NCI-H2107 treated with DMSO at 0.1 percent for 48 hours (cell line): Measurements from ENCODE around the gene POLR2M.

ENCODE experiments used
- DNase-seq: peaks from one replicate; lab custom pipeline; 2025; ENCODE audit not compliant: unreplicated experiment; lab: John Stamatoyannopoulos, UW

Gene POLR2M

DNA sequence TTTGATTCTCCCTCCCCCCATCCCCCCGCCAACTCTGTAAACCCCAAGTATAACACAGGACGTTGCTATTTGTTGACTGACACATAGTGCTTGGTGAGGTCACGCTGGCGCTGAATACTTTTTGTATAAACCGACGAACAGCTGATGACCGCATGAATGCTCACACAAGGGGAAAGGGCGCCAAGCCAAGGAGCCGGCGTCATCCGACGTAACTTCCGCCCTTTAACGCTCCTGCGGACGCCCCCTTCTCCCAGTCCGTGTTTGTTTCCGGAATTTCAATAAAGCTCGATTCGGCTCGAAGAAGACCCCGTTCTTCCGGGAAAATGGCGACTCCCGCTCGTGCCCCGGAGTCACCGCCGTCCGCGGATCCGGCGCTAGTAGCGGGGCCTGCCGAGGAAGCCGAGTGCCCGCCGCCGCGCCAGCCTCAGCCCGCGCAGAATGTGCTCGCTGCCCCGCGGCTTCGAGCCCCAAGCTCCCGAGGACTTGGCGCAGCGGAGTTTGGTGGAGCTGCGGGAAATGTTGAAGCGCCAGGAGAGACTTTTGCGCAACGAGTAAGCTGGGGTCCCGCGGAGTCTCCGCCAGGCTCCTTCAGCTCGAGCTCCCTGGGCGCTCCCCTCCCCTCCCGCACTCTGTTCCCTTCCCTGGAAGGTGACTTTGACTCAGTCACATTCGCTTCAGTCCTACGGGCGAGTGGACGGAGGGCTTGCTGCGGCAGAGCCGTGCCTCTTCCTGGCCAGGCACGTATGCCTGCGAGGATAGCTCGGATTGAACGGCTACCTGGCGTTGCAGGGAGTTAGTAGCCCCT is at the start of gene POLR2M:
Gene POLR2M (plus strand): TSS at position 310 of the 805 bp plus-strand sequence. CDS start 129 bp downstream, at position 439.
- peak; percentile 69 for DNase-seq

DNA sequence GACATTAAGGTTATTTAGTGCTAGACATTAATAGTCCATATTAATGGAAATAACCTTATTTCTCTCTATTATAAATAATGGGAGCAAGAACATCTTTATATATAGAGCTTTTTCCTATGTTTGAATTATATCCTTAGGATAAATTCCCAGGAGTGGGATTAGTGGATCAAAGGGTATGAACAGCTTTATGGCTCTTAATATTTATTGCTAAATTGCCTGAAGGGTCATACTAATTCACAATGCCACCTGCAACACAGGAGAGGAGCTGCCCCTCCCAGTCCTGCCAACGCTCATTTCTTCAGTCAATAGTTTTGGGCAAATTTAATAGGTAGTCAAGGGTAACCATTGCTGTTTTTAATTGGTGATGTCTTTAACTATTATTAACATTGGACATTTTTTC is 48.9 kb upstream of the POLR2M start:
- DNase-seq = no peak

DNA sequence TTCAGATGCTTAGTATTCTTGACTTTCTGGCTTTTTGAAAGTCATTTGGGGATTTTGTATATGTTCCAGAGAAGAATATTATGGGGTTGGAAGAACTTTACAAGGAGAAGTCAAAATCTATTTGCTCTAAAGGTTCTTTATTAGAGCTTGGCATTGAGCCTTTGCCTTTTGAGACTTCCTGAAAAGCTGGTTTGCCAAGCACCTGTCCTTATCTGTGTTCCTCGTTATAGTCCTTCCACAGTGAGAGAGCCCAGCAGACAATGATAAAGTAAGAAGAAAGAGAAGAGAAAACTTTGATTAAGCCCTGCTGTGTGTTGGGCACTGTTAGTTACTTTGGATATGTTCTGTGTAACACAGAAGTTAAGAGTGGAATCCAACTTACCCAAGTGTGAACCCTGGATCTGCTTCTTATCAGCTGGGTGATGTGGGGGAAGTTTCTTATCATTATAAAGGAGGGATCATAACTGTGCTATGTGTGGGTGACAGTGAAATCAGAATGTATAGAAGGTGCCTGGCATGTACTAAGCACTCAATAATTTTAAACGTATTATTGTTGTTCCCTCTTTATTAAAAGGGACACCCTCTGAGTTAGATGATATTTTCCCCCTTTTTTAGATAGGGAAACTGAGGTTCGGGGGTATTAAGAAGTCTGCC is 44.3 kb upstream of the POLR2M start:
- DNase-seq = no peak

- DNase-seq = no peak
Observed at GRCh38 chr15:57662802-57663201, 43.7 kb upstream of the POLR2M start.

DNA sequence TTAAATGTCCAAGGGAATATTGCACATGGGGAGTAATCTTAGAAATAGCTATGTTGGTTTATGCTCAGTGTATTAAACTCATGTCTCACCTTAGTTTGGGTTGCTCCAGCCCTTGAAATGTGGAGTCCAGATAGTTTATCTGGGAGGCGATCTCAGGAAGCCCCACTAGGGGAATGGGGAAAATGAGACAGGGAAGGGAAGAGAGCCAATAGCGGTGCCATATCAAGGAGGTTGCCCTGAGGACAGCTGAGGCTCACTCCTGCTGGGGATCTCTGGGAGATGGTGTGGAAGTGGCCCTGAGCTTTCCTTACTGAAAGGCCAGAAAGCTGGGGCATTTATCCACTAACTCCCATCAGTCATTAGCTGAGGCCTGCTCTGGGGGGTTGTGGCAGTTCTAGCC is 43.3 kb upstream of the POLR2M start:
- DNase-seq = no peak

GRCh38 chr15:57665194-57665593 is 41.3 kb upstream of the POLR2M start:
- no peak for DNase-seq

DNA sequence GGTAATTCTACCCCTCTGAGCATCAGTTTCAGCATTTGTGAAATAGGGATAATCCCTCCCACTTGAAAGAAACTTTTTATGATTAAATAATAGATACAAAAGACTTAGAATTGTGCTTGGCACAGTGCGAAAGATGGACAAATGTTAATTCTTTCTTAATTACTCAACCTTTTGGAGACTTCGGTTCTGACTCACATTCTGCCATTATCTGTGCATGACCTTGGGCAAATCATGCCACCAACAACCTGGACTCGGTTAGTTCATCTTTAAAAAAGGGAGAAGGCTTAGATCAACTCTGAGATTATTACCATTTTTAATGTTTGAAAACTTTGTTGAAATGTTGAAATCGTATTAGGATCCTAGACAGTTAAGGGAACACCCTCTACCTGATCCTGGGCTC is 40.6 kb upstream of the POLR2M start:
- DNase-seq = no peak

DNA sequence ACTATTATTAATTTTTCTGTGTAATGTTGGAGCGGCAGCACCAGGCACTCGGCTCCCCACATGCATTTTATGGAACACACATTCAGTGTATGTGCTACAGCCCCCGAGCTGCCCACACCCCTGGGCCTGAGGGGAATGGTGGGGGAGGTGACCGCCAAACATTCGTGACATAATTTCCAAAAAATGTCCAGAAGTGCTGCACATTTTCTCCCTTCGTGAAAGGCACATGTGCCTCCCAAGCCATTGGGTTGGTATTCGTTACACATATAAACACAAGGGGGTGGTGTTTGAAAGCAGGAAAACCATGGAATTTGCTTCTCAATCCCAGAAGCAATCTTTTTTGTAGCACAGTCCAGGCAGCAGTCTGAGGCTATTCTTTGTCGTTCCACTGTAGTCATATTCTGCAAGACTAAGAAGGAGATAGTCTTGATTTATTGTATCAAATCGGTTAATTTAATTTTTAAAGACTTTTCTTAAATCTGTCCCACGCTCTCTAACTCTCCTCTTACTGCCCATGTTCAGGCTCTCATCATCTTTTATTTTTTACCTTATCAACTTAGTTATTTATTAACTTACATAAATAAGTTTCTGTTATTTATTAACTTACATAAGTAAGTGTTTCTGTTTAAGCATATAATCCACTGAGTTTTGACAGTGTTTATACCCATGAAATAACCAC is 39.2 kb upstream of the POLR2M start:
- peak; percentile 31 for DNase-seq

DNA sequence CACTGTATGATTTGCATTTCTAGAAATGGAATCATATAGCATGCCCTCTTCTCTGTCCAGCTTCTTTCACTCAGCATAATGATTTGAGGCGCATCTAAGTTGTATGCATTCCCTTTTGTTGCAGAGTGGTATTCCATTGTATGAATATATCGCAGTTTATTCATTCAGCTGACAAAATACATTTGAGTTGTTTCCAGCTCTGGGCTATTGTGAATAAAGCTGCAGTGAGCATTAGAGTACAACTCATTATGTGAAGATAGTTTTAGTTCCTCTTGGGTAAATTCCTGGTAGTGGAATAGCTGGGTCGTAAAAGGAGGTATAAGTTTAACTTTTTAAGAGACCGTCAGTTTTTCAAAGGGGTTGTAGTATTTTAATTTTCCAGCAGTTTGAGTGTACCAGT is 38.5 kb upstream of the POLR2M start:
- DNase-seq = no peak

- DNase-seq = no peak
Observed at GRCh38 chr15:57671636-57672035, 34.9 kb upstream of the POLR2M start.

GRCh38 chr15:57675481-57676181 is 30.9 kb upstream of the POLR2M start:
- DNase-seq = no peak

DNA sequence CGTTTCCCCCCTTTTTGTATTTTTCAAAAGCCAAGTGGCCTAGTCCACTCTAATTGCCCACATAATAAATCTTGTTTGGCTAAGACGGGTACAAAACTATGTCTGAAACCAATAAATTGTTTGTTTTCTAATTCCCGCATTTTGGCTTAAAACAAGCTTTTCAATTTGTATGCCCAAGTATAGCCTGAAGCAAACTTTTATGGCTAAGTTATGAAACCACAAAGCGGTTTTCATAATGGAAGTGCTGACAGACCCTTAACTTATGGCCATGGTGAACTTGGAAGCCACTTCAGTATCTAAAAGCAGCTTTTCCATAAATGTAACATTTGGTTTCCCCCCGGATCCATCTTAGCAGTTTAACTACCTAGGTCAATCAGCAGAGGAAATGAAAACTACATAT is 29.9 kb upstream of the POLR2M start:
- no peak for DNase-seq

DNA sequence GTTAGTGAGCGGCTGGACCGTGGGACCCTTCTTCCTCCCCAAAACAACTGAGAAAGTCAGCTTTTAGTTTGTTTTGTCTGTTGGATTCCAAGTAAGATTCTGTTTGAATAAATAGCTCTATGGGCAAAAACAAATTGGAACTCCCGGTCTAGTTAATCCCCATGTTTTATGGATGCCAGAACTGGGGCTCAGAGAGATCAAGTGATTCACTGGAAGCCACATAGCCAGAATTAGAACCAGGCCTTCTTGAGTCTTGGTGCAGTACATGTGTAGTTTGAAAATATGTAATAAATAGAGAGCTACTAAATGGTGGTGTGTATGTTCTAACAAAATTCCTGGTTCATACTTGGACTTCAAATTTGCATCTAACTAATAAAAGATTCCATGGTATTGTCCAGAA is 29.3 kb upstream of the POLR2M start:
- no peak for DNase-seq

GRCh38 chr15:57680021-57680420 is 26.5 kb upstream of the POLR2M start:
- DNase-seq = no peak

DNA sequence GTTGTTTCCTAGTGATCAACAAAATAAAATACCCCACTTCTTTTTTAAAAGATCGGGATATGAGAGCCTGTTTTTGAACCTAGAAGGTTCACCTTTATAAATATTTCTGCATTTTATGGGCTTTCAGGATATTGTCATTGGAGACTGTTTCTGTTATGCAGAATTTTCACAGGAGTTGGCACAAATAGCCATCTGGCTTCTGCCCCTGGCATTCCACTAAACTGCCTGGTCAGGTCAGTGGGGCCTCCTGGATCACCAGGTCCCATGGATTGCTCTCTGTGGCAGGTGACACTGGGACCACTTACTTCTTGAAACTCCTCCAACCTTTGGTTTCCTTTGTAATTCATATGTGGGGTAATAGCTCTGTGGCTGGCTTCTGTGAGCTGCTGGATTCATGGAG is 25.5 kb upstream of the POLR2M start:
- DNase-seq = no peak

GRCh38 chr15:57683481-57683880 is 23.0 kb upstream of the POLR2M start:
- DNase-seq = no peak

- no peak for DNase-seq
Observed at GRCh38 chr15:57684491-57685151, 21.9 kb upstream of the POLR2M start.

DNA sequence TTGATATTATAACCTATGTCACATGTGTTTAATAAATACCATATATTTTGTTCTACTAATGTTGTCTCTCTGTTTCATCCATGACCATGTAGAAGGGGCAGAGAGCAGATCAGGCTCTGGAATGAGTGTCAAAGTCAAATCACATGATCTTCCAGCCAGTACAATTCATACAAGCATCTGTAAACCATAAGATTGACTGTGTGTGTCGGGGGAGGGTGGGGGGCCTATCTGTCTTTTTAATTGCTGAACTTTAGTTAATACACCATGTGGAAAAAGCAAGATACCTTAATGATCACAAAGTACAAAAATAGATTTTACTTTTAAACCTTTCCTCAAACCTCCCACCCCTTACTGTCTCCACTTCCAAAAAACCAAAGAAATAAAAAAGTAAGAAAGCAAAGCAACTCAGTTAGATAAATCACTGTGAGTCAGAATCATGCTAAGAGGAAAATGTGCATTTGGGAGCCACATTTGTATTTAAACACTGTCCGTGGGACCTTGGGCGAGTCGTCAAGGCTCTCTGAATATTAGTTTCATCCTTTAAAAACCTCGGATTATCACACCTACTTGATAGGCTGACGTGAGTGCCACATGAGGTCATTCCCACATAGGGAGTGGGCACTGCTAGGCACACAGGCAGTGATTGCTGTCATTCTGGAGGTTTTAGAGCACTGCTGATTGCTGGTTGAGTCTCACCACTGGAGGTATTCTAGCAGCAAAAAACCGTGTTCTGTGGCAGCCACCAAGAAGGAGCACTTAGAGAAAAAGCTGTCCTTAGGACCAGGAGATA is 21.0 kb upstream of the POLR2M start:
- DNase-seq = no peak

DNA sequence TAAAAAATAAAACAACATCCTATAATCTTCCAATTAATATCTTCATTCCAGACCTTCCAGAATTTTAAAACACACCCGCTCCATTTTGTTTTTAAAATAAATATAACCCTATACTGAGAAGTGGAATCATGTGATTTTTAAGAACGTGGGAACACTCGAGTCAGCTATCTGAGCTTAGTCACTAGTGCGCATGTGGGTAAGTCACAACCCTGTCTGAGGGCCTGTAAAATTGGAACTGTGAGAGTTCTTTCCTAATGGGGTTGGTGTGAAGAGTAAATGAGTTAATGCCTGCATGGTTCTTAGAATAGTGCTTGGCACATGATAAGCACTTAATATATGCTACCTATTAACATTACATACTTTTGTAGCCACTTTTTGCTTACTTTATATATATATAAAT is 19.9 kb upstream of the POLR2M start:
- no peak for DNase-seq

DNA sequence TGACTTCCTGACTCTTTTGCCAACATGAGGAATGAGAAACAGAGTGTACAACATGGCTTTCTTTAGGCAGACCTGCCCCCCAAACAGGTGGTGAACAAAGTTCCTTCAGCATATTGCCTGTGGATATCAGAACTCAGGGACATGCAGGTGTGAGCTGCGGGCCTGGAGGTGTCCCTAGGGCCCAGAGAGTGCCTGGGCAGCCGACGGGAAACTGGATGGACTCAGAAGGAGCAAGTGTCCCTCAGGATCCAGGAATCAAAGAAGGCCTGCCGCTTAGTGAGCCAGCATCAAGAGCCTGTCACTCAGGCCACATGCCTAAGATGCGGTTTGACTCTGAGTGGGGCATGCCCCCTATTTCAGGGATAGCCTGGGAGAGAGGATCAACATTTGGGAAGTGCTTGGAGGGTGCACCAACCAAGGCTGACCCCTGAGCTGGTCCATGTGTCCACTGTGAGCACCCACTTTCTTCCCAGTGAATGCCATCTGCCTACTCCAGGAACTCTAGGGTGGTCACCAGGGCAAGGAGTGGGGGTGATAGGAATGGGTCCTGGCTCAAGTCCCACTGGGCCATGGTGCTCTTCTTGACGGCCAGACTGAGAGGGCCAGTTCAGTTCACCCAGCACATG is 16.1 kb upstream of the POLR2M start:
- DNase-seq = no peak
